Epithelial cell of prostate (primary cell): Measurements from ENCODE around the gene MYL5.
"Not testable (repeated sequence)": the region's sequence is repeated elsewhere in the genome, so short reads cannot be mapped to it uniquely, and the experiment has no call there.

Experiments
- DNase-seq: peaks from one replicate; pipeline ENCODE4 v3.0.0-alpha.2; 2011; ENCODE audit warnings: low read depth, low spot score
- H3K27ac ChIP-seq: fragments of 450-650 bp; 2 replicates; pipeline ENCODE4 v1.5.1; 2017; ENCODE audit warnings: mild to moderate bottlenecking

MYL5 gene

DNA sequence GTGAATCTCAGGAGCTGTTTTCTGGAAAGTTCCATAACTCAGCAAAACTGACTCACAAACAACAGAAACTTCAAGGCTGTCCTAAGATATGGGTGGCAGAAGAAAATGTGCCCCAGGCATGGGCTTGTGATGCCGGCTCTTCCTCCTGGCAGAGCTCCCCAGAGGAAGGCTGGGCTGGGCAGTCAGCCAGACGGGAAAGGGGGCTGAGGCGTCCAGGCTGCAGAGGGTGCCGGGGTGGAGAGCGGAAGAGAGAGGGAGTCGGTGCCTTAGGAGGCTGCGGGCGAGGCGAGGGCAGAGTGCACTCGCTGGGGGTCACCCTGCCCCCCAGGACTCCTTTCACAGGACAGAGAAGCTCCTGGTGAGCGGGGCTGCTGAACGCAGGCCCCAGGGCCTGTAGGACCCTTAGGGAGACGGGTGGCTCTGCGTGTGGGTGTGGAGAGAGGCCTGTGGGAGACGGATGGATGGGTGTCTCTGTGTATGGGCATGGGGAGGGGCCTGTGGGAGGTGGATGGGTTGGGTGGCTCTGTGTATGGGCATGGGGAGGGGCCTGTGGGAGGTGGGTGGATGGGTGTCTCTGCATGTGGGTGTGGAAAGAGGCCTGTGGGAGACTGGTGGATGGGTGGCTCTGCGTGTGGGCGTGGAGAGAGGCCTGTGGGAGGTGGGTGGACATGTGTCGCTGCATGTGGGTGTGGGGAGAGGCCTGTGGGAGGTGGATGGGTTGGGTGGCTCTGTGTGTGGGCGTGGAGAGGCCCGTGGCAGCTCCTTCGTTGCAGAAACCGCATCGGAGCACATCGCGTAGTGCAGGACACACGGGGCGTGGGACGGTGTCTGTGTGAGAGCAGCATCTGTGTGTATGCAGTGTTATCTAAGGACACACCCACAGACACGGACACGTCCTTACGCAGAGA is 47.2 kb downstream of the MYL5 start:
- peak; percentile 54 for DNase-seq
- peak overlapping the region; percentile 57 for H3K27ac ChIP-seq

DNA sequence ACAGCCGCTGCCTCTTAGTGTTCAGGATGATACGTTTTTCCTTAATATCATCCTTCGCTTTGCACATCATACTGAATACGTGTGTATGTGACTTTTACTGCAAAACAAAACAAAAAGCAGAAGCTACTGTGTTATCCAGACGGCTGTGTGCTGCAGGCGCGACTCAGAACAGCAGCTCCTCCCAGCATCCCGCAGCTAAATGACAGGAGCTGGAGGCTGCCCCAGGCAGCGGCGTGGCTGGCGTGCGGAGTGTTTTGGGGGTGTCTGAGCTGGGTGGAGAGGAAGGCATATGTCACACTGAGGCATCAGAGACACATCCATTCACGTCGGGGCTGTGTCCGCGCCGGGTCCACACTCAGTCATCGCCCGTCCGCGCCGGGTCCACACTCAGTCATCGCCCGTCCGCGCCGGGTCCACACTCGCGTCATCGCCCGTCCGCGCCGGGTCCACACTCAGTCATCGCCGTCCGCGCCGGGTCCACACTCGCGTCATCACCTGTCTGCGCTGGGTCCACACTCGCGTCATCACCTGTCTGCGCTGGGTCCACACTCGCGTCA is 47.9 kb downstream of the MYL5 start:
- H3K27ac ChIP-seq, result no peak overlapping the region
- no peak for DNase-seq

DNA sequence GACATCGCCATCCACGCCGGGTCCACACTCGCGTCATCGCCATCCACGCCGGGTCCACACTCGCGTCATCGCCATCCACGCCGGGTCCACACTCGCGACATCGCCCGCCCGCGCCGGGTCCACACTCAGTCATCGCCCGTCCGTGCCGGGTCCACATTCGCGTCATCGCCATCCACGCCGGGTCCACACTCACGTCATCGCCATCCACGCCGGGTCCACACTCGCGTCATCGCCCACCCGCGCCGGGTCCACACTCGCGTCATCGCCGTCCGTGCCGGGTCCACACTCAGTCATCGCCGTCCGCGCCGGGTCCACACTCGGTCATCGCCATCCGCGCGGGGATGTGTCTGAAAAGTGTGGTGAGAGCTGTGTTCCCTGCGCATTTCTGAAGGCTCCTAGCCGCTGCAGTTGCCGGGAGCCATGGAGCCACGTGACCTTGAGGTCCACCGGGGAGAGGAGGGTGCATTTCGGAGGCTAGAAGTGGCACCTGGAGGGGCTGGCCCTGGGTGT is 48.6 kb downstream of the MYL5 start:
- DNase-seq, result no peak
- no peak overlapping the region for H3K27ac ChIP-seq

DNA sequence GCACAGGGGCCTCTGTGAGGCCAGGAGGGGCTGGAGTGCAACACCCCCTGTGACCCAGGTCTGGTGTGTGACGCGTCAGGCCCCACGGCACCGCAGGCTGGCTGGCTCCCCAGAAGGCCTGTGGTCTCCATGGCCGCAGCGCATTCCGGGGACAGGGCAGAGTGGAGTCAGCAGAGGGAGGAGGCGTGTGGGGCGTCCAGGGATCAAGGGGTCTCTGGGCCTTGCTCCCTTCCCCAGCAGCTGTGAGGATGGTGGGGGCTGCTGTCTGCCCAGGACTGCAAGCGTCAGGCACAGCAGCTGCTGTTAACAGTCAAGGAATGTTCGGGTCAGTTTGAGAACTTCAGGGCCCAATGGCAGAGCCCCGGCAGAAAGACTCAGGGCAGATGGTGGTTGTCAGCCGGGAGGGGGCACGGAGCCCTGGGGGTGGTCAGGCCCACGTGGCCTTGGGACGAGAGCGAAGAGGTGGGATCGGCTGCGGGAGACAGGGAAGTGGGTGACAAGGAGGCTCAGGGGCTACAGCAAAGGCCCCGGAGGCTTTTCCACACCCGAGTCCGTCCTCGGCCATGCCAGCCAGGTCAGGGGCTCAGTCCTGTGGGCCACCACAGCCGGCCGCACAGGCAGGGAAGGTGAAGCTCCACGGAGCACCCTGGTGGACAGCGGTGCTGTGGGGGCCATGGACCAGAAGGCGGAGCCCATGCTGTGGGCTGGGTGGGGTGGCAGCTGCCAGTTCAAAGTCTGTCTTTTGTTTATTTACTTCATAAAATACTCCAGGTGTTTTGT is 49.6 kb downstream of the MYL5 start:
- no peak overlapping the region for H3K27ac ChIP-seq
- no peak for DNase-seq

- no peak for DNase-seq
- H3K27ac ChIP-seq, result no peak overlapping the region
These were observed 51.3 kb downstream of the MYL5 start for GRCh38 chr4:725391-726234.

DNA sequence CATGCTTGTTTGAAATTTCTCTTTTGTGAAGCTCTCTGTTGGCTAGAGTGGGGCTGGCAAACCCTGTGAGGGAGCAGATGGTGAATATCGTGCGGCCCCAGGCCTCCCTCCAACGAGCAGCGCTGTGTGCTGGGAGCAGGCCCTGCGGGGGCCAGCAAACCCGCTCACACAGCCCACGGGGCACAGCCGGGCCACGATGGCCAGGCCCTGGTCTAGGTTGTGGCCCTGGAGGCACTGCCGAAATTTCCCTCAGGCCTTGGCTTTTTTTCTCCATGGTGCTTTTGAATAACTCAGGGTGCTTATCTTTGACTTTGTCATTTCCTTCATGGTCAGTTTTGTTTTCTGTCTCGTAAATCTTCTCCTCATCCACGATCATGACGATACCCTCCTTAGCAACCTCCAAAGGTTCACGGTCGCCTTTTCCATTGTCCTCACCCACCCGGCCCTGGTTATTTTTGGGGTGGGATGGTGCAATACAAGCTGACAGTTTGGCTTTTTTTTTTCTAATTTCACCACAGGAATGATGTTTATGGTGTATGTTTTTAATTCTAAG is 52.0 kb downstream of the MYL5 start:
- no peak for DNase-seq
- no peak overlapping the region for H3K27ac ChIP-seq

- H3K27ac ChIP-seq, result no peak overlapping the region
- no peak for DNase-seq
These were observed 52.5 kb downstream of the MYL5 start for GRCh38 chr4:726838-727237.

GRCh38 chr4:727576-727975 is 53.2 kb downstream of the MYL5 start:
- no peak overlapping the region for H3K27ac ChIP-seq
- no peak for DNase-seq

DNA sequence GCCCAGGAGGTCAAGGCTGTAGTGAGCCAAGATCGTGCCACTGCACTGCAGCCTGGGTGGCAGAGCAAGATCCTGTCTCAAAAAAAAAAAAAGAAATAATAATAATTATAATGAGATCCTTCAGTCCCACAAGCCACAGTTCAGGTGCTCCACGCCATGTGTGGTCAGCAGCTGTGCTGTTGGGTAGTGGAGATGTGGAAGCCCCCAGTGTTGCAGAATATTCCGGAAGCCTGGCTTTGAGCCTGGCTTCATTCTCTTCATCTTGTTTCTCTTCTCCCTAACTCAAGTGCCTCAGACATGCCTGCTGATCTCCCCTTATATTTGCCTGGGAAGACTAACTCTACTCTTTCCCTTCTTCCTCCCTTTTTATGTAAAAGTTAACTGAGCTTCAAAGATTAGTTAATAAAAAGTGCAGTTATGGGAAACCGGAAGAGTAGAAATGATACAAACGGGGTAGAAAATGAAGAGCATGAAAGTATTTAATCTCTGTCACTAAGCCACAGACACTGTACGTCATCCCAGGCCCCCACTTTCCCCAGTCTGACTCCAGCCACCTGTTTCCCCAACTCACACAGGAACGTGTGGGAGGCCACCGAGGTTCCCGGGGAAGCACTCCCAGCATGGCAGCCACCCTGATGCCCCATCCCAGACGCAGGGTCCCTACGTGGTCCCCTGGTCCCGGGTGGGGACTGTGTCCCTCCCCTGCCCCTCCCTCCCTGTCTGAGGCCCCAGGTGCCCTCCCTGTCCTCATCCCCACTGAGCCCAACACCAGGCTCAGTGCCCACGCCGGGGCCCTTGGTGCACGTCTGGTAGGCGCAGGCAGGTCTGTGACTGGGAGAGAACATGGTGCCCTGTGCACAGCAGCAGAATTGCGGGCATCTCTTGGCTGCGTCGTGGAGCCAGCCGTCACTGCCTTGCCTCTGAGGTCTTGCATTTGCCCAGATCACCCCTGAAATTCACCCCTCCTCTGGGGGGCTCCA is 55.3 kb downstream of the MYL5 start:
- H3K27ac ChIP-seq, result no peak overlapping the region
- no peak for DNase-seq

GRCh38 chr4:730511-730910 is 56.2 kb downstream of the MYL5 start:
- no peak overlapping the region for H3K27ac ChIP-seq
- DNase-seq, result no peak

- not testable (repeated sequence) for DNase-seq, H3K27ac ChIP-seq
These were observed 56.9 kb downstream of the MYL5 start for GRCh38 chr4:730946-731904.
